Measurements from ENCODE around the gene ERGIC3.

DNA sequence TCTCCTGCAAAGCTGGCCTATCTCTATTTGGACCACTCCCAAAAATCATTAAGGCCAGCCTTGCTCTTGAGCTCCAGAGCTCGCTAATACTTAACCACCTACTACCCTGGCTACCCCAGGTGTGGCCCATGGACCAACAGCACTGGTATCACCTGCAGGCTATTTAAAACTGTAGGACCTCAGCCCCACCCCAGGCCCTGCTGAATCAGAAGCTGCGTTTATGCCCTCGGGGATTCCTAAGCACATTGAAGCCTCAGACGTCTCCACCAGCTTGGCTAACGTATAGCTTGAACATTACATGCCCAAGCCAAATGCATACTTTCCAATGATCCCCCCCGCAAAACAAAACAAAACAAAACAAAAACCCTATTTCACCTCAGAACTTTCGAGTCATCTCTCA is 54.0 kb downstream of the ERGIC3 start:
- no peak for TF ChIP-seq SREBF2 (IDR thresholded peaks at IDR 0.05; ENCODE audit: low read length)
- TF ChIP-seq BMI1 (IDR thresholded peaks at IDR 0.05; ENCODE audit: borderline replicate concordance) = no peak
- no peak for TF ChIP-seq BCL11A (IDR thresholded peaks at IDR 0.05; ENCODE audit: low read depth, low read length)
- TF ChIP-seq, protein P1, sequence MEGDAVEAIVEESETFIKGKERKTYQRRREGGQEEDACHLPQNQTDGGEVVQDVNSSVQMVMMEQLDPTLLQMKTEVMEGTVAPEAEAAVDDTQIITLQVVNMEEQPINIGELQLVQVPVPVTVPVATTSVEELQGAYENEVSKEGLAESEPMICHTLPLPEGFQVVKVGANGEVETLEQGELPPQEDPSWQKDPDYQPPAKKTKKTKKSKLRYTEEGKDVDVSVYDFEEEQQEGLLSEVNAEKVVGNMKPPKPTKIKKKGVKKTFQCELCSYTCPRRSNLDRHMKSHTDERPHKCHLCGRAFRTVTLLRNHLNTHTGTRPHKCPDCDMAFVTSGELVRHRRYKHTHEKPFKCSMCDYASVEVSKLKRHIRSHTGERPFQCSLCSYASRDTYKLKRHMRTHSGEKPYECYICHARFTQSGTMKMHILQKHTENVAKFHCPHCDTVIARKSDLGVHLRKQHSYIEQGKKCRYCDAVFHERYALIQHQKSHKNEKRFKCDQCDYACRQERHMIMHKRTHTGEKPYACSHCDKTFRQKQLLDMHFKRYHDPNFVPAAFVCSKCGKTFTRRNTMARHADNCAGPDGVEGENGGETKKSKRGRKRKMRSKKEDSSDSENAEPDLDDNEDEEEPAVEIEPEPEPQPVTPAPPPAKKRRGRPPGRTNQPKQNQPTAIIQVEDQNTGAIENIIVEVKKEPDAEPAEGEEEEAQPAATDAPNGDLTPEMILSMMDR (IDR thresholded peaks at IDR 0.05 in 2 of 3, conservative IDR thresholded peaks at IDR 0.05 in 1 of 3; ENCODE audit: control insufficient read depth in 2 of 3, extremely low read depth in 1 of 3, insufficient read depth in 1 of 3, low read depth in 3 of 3, low read length in 3 of 3) = no peak
- TF ChIP-seq RFX5 (IDR thresholded peaks at IDR 0.05; ENCODE audit: low read depth, low read length) = no peak
- TF ChIP-seq HDAC6 (IDR thresholded peaks at IDR 0.05; ENCODE audit: unreplicated experiment) = no peak
- TF ChIP-seq EP300 (IDR thresholded peaks at IDR 0.05; ENCODE audit: borderline replicate concordance in 1 of 2, control insufficient read depth in 1 of 2, low read depth in 2 of 2, low read length in 2 of 2) = no peak
- no peak for TF ChIP-seq SRF (IDR thresholded peaks at IDR 0.05; ENCODE audit: low read depth in 2 of 2, low read length in 2 of 2)
- TF ChIP-seq, protein P2, sequence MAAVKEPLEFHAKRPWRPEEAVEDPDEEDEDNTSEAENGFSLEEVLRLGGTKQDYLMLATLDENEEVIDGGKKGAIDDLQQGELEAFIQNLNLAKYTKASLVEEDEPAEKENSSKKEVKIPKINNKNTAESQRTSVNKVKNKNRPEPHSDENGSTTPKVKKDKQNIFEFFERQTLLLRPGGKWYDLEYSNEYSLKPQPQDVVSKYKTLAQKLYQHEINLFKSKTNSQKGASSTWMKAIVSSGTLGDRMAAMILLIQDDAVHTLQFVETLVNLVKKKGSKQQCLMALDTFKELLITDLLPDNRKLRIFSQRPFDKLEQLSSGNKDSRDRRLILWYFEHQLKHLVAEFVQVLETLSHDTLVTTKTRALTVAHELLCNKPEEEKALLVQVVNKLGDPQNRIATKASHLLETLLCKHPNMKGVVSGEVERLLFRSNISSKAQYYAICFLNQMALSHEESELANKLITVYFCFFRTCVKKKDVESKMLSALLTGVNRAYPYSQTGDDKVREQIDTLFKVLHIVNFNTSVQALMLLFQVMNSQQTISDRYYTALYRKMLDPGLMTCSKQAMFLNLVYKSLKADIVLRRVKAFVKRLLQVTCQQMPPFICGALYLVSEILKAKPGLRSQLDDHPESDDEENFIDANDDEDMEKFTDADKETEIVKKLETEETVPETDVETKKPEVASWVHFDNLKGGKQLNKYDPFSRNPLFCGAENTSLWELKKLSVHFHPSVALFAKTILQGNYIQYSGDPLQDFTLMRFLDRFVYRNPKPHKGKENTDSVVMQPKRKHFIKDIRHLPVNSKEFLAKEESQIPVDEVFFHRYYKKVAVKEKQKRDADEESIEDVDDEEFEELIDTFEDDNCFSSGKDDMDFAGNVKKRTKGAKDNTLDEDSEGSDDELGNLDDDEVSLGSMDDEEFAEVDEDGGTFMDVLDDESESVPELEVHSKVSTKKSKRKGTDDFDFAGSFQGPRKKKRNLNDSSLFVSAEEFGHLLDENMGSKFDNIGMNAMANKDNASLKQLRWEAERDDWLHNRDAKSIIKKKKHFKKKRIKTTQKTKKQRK (IDR thresholded peaks at IDR 0.05; ENCODE audit: low read depth, low read length) = no peak
- TF ChIP-seq, protein P3, sequence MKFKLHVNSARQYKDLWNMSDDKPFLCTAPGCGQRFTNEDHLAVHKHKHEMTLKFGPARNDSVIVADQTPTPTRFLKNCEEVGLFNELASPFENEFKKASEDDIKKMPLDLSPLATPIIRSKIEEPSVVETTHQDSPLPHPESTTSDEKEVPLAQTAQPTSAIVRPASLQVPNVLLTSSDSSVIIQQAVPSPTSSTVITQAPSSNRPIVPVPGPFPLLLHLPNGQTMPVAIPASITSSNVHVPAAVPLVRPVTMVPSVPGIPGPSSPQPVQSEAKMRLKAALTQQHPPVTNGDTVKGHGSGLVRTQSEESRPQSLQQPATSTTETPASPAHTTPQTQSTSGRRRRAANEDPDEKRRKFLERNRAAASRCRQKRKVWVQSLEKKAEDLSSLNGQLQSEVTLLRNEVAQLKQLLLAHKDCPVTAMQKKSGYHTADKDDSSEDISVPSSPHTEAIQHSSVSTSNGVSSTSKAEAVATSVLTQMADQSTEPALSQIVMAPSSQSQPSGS (IDR thresholded peaks at IDR 0.05; ENCODE audit: low read length) = no peak

Data from GM12878 (cell line).